GM12873 (cell line): ENCODE data around the gene WWOX.

Source experiments
- CTCF ChIP-seq: IDR thresholded peaks from 2 replicates; pipeline ENCODE4 v1.5.1; 2012; ENCODE audit warnings: low read depth, mild to moderate bottlenecking, moderate library complexity, low read length, control low read depth; ENCODE audit not compliant: insufficient read depth; ENCODE audit errors: missing control alignments

Gene WWOX

DNA sequence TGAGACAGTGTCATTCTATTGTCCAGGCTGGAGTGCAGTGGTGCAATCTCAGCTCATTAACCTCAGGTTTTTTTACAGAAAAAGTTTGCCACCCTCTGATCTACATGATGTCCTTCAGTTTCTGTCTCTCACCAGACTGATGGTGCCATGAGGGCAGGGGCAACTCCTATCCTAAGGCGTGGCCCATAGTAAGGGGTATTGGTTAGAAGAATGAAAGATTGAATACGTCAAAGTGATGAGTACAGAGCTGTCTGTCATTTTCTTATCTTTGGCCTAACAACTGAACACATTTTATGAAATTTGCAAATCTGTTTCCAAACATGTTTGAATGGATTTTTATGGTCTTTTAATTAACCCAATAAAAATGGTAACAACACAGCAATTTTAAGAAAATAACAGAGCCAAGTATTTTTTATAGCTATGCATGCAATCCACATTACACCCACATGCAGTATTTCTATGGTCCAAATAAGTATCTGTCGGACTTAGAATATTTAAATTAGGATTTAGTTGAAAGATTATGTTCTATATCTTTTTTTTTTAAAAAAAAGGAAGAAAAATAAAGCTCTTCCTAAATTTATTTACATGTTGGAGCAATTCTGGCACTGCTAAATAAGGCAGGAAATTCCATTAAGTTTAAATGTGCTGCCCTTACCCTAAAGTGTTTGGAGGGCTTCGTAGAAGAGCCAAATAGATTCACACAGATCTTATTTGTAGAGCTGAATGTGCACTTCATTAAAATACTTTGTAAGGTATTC lies 192.8 kb downstream of the WWOX start:
- no peak for TF ChIP-seq CTCF

GRCh38 chr16:78292844-78293380 lies 193.5 kb downstream of the WWOX start:
- TF ChIP-seq CTCF, result no peak

GRCh38 chr16:78294538-78295225 lies 195.2 kb downstream of the WWOX start:
- TF ChIP-seq CTCF, result no peak

DNA sequence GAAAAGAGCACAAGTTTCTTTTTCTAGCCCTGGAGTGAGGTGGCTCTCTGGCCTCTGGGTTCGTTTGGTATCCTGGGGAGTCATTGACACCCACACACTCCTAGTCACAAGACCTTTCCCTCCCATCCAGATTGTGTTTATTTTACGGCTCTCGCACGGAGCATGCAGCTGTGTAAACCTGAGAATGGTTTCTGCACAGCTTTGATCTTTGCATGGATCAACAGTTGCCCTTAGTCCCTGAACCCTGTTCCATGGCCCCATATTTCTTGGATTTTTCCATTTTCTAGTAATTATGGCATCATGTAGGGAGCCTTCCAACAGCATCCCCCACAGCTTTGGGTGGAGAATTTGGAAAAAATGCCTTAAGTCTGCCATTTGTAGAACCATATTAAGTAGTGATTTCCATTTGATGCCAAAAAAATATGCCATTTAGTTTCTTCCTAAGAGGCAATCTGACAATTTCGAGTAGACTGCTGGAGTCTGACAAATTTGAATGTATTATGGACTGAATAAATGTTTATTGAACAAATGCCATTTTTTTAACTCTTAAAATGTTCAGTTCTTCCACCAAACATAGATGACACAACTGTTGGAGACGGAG lies 197.7 kb downstream of the WWOX start:
- TF ChIP-seq CTCF, result no peak

GRCh38 chr16:78298986-78299385 lies 199.5 kb downstream of the WWOX start:
- no peak for TF ChIP-seq CTCF

GRCh38 chr16:78300469-78300868 lies 201.0 kb downstream of the WWOX start:
- TF ChIP-seq CTCF, result no peak

DNA sequence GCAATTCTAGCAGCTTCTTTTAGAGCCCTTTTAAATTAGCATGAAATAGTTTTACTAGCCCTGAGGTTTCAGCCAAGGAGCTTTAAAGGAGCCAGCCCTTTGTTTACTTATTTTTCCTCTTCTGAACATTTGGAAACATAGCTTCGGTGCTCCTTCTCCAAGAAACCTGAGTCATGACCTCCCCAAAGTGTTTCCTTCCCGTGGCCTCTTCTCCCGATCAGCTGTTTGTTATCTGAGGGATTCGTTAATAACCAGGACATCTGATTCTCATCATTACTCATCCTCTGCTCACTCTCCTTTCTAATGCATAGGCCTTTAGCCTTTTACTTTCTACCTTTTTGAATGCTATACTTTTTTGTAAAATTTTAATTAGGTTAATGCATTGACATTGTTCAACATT lies 204.5 kb downstream of the WWOX start:
- TF ChIP-seq CTCF, result no peak
